Colon (tissue), 2 donors: ENCODE data around the gene ERGIC1.

Experiments used
- FAIRE-seq: peaks from 2 replicates; lab custom pipeline; 2012; peaks lifted over from hg19 to GRCh38; lab: Jason Lieb, UNC
- donor health status: control.
- donor health status: control.

ERGIC1 gene

DNA sequence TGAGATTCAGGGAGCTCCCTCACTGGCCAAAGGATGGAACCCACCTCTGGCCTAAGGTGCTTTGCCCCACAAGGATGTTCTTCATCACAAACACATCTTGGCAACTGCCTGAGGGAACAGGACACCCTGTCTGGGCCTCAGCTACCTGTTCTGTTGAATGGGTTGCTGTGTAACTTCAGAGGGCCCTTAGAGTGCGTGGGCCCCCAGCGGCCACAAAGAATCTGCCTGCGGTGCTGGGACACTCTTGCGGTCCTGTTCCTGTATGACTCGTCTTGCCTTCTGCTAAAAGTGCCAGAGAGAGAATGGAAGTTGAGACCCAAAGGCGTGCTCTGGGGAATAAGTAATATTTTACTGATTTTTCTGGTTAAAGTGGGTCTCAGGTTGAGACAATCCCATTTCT is 111.1 kb downstream of the ERGIC1 start:
- FAIRE-seq: no peak

DNA sequence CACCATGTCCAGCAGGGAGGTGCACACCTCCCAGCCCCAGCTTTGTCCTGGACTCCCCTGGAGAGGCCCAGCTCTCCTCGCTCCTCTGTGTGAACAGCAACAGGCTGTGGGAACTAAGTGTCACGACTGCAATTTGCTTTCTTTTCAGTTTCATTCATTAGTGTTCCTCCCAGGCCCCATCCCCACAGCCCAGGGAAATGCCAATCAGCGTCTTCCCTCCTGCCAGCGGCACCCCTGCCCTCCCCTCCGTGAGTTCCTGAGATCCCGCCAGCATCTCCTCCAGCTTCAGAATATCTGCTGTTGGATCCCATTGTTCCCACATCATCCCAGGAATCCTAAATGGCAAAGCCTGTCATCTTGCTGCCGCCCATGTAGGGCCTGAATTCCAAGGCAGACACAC is 112.1 kb downstream of the ERGIC1 start:
- no peak for FAIRE-seq

DNA sequence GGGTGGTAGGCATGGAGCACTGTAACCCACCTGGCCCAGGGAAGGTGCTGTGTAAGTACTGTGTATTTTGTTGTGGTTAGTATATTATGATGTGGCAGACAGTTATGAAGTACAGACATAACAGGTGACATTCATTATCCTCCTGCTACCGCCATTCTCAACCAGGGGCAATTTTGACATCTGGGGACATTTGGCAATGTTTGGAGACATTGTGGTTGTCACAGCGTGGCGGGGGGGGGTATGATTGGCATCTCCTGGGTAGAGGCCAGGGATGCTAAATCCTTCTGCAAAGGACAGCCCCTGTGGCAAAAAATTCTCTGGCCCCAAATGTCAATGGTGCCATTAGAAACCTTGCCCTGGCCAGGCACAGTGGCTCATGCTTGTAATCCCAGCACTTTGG is 115.4 kb downstream of the ERGIC1 start:
- no peak for FAIRE-seq

DNA sequence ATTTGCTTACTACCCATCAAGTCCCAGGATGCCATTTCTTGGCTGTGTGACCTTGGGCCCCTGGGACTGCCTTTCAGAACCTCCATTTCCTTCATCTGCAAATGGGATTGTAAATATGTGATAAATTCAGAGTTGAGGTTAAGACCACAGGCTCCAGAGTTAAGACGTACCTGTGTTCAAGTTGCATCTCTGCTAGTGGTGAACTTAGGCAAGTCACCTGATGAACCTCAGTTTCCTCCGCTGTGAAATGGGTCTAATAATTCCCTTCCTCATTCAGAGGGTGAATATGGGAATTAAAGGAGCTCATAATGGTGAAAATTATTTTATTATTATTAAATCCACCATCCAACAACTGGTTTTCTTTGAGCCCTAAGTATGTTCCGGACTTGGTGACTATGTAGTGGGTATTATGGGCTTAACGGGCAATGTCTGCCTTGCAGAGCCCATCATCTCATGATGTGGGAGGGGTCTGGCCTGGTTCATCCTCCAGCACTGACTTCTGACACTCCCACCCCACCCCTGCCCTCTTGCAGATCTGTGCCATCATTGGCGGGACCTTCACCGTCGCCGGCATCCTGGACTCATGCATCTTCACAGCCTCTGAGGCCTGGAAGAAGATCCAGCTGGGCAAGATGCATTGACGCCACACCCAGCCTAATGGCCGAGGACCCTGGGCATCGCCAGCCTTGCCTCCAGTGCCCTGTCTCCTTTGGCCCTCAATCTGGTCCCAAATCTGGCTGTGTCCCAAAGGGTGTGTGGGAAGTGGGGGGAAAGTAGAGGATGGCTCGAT is 116.3 kb downstream of the ERGIC1 start:
- no peak for FAIRE-seq

DNA sequence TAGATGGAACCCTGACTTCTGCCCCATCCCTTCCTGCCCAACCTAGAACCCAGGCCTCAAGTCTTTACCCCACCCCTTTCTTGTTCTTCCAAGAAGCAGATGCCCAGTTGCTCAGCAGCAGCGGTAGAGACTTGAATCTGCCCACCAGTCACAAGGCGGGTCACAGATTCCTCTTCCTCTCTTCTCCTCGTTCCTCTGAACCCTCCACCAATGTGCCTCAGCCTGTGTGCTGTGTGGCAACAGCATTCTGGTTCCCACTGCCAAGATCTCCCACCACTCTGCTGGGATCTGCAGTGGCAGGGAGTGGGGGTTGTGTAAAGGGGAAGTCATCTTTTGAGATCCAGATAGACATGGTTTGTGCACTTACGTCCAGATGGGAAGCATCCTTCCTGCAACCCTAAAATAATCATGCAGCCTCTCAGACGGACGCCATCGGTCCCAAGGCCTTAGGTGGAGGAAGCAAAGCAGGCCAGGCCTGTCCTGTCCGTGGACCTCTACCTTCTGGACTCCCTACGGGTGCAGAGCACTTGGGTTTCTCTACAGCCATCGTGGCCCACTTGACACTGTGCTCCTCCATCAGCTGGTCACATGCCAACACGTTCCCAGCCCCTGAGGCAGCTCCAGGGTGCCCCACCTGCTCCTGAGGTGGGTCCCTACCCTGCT is 117.5 kb downstream of the ERGIC1 start:
- no peak for FAIRE-seq

DNA sequence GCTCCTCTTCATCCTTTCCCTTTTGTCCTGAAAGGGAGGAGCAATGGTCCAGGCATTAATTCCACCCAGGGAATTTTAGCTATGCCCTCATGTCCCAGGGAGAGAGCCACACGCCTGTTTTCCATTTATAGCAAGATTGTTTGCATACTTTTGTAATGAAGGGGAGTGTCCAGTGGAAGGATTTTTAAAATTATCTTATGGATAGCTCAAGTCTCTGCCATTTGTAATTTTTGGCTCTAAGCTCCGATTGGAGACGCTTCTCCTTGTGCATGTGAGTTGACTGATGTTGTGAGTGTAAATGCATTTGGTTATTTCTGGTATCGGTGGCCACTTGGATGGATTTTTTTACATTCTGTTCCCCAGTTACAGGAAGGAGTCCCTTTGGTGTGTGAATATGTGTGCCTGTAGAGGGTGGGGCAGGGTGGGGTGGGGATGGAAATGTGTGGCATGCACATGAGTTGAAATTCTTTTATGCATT is 118.0 kb downstream of the ERGIC1 start:
- no peak for FAIRE-seq

DNA sequence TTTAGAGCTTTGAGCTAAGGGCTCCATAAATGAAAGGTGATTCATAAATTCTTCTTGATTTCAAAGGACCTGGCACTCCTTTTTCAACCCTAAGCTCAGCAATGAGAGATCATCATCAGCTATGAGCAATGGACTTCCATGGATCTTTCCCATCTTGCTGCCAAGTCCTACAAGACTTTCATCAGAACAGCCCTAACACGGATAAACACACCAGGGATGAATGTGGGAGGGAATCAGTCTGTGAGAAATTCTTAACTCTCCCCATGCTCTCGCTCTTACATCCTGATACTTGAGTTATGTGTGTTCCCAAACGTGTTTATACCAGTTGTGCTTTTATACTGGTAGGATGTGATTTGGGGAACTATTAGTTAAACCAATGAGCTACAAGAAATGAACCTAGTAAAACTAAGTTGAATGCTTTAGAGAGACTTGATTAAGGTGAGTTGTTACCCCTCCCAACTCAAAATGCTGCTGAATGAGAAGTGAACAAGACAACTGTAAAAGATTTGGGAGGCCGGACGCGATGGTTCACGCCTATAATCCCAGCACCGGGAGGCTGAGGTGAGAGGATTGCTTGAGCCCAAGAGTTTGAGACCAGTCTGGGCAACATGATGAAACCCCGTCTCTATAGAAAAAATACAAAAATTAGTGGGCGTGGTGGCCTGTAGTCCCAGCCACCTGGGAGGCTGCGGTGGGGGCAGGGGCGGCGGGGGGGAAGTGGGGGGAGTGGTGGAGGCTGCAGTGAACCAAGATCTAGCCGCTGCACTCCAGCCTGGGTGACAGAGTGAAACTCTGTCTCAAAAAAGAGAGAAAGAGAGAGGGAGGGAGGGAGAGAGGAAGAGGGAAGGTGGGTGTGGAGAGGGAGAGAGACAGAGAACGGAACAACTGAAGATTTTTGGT is 120.0 kb downstream of the ERGIC1 start:
- FAIRE-seq: no peak

DNA sequence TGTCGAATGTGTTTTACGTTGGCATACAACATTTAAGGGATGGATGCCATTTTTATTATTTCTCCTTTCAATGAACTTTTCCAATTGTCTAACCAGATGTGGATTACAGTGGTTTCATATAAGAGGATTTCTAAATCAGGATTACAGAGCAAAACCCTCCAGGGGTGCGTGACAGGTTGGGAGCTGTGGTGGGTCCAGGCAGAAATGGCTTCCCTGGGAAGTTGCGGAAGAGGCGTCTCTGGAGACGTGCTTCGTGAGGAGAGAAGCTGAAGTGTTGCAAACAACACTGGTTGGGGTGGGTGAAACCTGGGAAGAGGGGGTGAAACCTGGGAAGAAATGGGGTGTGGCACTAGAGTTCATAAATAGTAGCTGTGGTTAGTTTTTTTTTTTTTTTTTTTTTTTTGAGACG is 120.7 kb downstream of the ERGIC1 start:
- FAIRE-seq: no peak

DNA sequence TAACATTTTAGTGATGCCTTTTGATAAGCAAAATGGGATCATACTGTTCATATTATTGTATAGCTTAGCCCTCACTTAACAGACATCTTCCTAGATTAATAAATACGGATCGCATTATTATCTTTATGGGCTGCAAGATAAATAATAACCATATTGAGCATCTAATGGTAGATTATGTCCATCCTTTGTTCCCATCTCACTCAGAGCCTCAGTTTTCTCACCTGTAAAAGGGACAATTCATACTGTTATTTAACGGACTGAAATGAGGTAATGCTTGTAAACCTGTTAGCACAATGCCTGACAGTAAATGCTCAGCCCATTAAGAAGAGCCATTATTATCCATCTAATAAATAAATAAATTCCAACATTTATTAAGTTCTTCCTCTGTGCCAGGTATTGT is 122.2 kb downstream of the ERGIC1 start:
- FAIRE-seq: no peak

DNA sequence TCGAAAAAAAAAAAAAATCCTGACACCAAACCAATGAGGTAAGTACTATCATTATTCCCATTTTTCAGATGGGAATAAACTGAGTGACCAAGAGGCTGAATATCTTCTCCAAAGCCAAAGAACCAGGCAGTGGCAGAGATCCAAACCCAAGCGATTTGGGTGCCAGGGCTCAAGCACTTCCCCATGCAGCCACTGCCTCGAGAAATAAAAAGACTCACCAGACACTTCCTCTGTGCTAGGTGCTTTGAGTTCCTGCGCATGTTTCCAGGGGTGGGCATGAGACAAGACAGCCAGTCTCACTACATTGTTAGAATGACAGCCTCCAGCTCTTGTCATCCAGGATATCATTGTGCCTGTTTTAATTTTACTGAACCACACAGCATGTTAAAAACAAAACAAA is 122.9 kb downstream of the ERGIC1 start:
- FAIRE-seq: no peak

DNA sequence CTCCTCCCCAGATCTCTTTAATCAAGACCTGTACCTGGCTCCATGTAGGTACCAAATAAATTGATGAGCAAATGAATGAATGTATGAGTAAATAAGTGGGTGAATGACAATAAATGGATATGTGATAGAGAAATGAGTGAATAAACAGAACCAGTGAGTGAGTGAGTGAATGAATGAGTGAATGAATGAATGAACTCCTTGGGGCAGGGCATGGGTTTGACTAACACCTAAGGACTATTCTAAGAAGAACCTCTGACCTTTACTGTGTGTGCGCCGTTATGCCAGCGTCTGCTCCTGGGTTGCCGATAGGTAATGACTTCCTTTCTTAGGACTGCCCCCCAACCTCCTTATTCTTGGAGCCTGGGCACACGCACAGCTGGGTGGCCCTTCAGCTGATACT is 123.4 kb downstream of the ERGIC1 start:
- no peak for FAIRE-seq

DNA sequence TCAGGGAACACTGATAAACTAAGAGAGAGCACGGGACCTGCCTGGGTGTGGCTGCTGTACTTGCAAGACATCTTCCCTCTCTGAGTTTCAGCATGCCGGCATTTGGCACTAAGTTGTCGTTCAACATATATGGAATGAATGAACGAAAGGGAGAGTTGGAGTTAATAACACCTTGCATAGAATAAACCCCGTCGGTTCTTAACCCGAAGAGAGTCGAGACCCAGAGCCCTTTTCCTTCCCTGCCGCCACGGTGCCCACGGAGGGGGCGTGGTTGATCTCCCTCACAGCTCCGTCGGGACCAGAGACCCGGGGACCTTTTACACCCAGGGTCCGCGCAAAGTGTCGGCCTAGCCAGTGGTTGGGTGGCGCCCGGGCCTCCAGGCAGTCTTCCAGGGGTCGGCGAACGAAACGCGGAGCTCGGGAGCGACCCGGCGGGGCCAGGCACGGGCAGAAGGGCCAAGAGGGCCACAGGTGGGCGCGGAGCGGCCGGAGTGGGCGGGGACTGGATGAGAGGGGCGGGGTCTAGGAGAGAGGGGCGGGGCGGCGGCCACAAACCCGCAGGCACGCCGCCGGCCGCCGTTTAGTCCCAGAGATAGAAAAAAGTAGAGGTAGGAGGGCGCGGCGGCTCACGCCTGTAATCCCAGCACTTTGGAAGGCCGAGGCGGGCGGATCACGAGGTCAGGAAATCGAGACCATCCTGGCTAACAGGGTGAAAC is 124.4 kb downstream of the ERGIC1 start:
- FAIRE-seq: no peak

DNA sequence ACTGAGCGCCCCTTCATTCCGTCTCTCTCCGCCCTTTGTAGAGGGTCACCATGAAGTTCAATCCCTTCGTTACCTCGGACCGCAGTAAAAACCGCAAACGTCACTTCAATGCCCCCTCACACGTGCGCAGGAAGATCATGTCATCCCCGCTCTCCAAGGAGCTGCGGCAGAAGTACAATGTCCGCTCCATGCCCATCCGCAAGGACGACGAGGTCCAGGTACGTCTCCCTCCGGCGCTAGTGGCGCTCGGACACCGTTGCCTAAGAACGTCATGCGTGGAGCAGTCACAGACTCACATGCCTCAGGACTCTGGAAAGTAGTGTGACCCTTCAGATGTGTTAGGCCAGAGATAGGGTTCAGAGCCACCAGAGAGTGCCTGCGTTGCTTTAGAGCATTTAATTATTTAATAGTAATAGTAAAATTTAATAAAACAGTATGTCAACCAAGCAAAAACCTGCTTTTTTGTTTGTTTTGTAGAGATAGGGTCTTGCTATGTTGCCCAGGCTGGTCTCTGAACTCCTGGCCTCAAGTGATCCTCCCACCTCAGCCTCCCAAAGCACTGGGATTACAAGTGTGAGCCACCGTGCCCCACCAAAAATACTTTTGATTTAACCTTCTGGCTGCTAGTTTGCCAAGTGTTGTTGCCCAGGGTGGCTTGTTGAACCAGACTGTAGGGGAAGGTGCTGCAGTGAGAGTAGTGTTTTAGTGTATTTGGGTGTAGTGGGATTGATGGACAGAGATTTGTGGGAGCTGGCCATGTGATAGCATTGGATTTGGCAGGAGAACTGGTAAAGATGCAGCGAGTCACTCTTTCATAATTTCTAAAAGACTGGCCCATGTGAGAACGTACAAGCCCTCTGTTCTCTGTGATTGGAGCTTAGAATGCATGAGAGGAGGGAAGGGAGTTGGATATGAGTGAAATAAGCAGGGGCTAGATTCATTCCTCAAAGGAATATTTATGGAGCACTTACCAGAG is 126.1 kb downstream of the ERGIC1 start:
- no peak for FAIRE-seq

DNA sequence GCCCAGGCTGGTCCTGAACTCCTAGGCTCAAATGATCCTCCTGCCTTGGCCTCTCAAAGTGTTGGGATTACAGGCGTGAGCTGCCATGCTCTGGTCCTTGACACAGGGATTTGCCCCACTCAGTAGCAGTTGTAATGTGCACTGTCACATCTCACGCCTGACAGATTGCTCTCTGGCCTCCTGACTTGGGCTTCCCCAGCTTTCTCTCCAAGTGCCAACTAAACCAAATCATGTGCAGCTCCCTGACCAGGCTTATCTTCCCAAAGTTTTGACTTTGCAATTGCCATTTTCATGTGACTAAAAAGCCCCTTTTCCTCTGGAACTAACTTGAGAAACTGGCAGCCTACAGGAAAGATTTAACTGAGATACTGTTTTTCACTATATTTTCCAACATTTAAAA is 135.9 kb downstream of the ERGIC1 start:
- FAIRE-seq: no peak

DNA sequence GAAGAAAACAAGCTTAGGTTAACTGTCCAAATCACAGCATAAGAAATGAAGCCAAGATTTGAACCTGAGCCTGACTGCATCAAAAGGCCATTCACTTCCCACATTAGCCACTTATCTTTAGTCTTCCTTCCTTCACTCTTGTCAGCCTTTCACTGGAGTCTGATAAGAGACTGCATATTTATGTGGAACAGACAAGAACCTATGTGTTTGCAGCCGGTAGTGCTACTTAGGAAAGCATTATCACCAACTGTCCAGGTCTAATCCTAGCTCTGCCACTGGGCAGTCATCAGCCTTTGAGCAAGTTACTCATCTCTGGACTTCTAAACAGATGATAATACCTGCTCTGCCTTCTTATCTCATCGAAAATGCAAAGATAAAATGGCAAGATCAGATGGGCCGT is 137.4 kb downstream of the ERGIC1 start:
- no peak for FAIRE-seq

DNA sequence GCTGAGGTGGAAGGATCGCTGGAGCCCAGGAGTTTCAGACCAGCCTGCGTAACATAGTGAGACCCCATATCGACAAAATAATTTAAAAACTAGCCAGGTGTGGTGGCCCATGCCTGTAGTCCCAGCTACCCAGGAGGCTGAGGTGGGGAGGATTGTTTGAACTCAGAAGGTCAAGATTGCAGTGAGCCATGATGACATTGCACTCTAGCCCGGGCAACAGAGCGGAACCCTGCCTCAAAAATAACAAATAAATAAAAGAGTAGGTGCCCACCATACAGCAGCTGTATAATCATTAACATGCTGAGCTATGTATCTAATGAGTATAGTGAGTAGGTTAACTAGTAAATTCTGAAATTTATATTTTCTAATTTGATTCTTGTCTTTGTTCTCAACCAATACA is 138.5 kb downstream of the ERGIC1 start:
- FAIRE-seq: no peak

DNA sequence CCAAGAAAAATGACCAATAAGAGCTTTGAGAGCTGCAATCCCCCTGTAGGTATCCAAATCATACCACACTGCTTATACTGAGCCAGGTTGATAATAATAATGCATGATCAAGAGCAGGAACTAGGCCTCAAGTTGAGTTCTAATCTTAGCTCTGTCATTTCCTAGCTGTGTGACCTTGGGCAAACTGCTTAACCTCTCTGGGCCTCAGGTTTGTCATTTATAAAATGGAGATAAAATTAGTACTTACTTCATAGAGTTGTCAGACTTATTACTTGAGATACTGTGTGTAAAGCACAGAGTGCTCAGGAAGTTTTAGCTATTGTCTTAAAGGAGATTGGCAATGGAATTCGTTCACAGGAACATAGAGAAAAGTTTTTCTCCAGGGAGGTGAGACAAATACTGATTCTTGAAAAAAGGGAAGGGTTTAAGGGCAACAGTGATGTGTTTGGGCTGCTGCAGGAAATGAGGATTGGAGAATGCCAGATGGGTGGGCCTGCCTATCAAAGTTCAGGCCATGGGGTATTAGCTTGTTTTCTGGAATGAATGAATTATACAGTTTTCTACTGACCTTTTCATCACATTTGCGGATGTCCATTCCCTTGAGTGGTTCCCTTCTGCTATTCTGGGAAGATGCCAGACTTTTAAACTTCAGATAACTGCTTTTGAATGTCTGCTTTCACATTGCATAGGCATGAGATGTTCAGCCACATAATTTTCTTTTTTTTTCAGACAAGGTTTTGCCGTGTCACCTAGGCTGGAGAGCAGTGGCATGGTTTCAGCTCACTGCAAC is 139.3 kb downstream of the ERGIC1 start:
- no peak for FAIRE-seq

DNA sequence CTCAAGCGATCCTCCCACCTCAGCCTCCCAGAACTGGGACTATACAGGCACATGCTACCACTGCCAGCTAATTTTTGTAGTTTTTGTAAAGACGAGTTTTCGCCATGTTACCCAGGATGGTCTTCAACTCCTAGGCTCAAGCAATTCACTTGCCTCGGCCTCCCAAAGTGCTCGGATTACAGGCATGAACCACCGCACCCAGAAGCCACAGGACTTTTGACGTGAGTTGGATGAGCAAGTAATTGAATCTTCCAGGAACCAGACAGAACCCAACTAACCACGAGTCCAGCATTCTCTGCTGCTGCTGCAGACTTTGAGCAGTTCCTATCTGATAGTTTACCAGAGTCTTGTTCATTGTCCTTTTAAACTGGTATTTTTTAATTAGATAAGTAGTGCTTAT is 139.9 kb downstream of the ERGIC1 start:
- no peak for FAIRE-seq

DNA sequence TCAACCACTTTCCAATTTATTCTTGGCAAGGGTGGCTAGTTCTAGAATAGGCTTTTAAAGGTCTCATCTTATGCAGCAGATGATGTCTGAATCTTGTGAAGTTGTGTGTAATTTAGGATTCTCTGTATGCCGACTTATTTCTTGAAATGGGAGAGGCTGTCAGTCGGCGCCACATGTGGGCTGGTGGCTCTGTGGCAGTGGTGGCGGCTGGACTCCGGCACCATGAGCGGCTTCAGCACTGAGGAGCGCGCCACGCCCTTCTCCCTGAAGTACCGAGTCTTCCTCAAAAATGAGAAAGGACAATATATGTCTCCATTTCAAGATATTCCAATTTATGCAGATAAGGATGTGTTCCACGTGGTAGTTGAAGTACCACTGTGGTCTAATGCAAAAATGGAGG is 141.2 kb downstream of the ERGIC1 start:
- no peak for FAIRE-seq

DNA sequence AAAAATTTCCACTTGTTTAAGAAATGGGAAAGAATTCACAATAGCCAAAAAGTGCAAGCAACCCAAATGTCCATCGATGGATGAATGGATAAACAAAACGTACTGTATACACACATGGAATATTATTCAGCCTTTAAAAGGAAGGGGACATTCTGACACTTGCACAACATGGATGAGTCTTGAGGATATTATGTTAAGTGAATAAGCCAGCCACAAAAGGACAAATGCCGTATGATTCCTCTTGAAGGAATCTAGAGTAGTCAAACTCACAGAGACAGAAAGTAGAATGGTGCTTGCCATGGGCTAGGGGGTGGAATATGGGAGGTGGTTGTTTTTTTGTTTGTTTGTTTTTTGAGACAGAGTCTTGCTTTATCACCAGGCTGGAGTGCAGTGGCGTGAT is 145.7 kb downstream of the ERGIC1 start:
- no peak for FAIRE-seq
